HG02970 (cell line): ENCODE results near the gene SLC8B1.

Experiments
- ATAC-seq: cut with Tn5 transposase; IDR thresholded peaks from one replicate; pipeline ENCODE4 v1.9.1; 2021; ENCODE audit warnings: mild to moderate bottlenecking, moderate library complexity, moderate number of reproducible peaks; ENCODE audit not compliant: unreplicated experiment, low FRiP score

The SLC8B1 gene

GRCh38 chr12:113297621-113298471, 37.1 kb downstream of the SLC8B1 start:
- ATAC-seq = no peak

- no peak for ATAC-seq
Measured at GRCh38 chr12:113297214-113297587, 37.7 kb downstream of the SLC8B1 start.

GRCh38 chr12:113296557-113297213, 38.2 kb downstream of the SLC8B1 start:
- ATAC-seq = no peak

GRCh38 chr12:113295886-113296556, 38.9 kb downstream of the SLC8B1 start:
- ATAC-seq = no peak

- no peak for ATAC-seq
Measured at GRCh38 chr12:113293100-113293499, 41.8 kb downstream of the SLC8B1 start.

GRCh38 chr12:113292547-113292946, 42.4 kb downstream of the SLC8B1 start:
- ATAC-seq = no peak

- ATAC-seq = no peak
Measured at GRCh38 chr12:113292091-113292490, 42.8 kb downstream of the SLC8B1 start.

GRCh38 chr12:113291586-113291985, 43.3 kb downstream of the SLC8B1 start:
- no peak for ATAC-seq

- ATAC-seq = no peak
Measured at GRCh38 chr12:113290506-113290905, 44.4 kb downstream of the SLC8B1 start.

GRCh38 chr12:113289361-113289760, 45.5 kb downstream of the SLC8B1 start:
- ATAC-seq = no peak

GRCh38 chr12:113287899-113288282, 47.0 kb downstream of the SLC8B1 start:
- ATAC-seq = no peak

GRCh38 chr12:113287146-113287898, 47.6 kb downstream of the SLC8B1 start:
- no peak for ATAC-seq

- no peak for ATAC-seq
Measured at GRCh38 chr12:113286712-113287111, 48.2 kb downstream of the SLC8B1 start.

GRCh38 chr12:113285679-113286610, 49.0 kb downstream of the SLC8B1 start:
- ATAC-seq = no peak

GRCh38 chr12:113284751-113285150, 50.2 kb downstream of the SLC8B1 start:
- ATAC-seq = no peak

- ATAC-seq = no peak
Measured at GRCh38 chr12:113278633-113279032, 56.3 kb downstream of the SLC8B1 start.

GRCh38 chr12:113278141-113278540, 56.8 kb downstream of the SLC8B1 start:
- ATAC-seq = no peak

GRCh38 chr12:113277511-113277910, 57.4 kb downstream of the SLC8B1 start:
- no peak for ATAC-seq

GRCh38 chr12:113276946-113277500, 57.9 kb downstream of the SLC8B1 start:
- ATAC-seq = no peak
